Effector memory CD8-positive, alpha-beta T cell (primary cell): ENCODE data around the gene ADAMTSL3.
"Not testable (repeated sequence)": the region's sequence is repeated elsewhere in the genome, so short reads cannot be mapped to it uniquely, and the experiment has no call there.

Experiments used
- ATAC-seq: fragments of 150-1000 bp; cut with Tn5 transposase; replicated peaks from 2 replicates; pipeline ENCODE4 v1.10.0; 2021; ENCODE audit warnings: mild to moderate bottlenecking, moderate library complexity
- DNase-seq, 3 experiments: peaks; one replicate each; pipeline ENCODE4 v3.0.0; 2021
- H3K27ac Mint-ChIP-seq, 2 donors: one replicate each; pipeline ENCODE4 v1.8.0; 2022; ENCODE audit warnings: mild to moderate bottlenecking in 2 of 2, mixed read lengths in 2 of 2, moderate library complexity in 2 of 2
- H3K27me3 Mint-ChIP-seq, 2 donors: one replicate each; pipeline ENCODE4 v1.8.0; 2022; ENCODE audit warnings: mixed read lengths in 2 of 2
- H3K36me3 Mint-ChIP-seq: one replicate; pipeline ENCODE4 v1.8.0; 2022; ENCODE audit warnings: mild to moderate bottlenecking, moderate library complexity, mixed read lengths; ENCODE audit not compliant: insufficient read depth
- H3K4me1 Mint-ChIP-seq, 2 donors: one replicate each; pipeline ENCODE4 v1.8.0; 2022; ENCODE audit warnings: low read depth in 2 of 2, mixed read lengths in 2 of 2
- H3K4me3 Mint-ChIP-seq, 2 donors: one replicate each; pipeline ENCODE4 v1.8.0; 2022; ENCODE audit warnings: mild to moderate bottlenecking in 2 of 2, mixed read lengths in 2 of 2, moderate library complexity in 2 of 2
- H3K9me3 Mint-ChIP-seq, 2 donors: one replicate each; pipeline ENCODE4 v1.8.0; 2022; ENCODE audit warnings: mixed read lengths in 2 of 2

The ADAMTSL3 gene

GRCh38 chr15:84079885-84080777, 426.2 kb downstream of the ADAMTSL3 start:
- Mint-ChIP-seq H3K36me3 (no peaks in the 10 kb centered on the region), H3K27me3 (peaks cover 69 to 89% of the 10 kb centered on the region in 2 donors), H3K4me3 (peak overlapping the region; percentile 75 to 77), H3K27ac (no peak overlapping the region), H3K4me1 (peaks cover 9 to 10% of the 10 kb centered on the region in 2 donors), H3K9me3 (peaks cover 0 to 2% of the 10 kb centered on the region in 2 donors)
- peak; percentile 55 for ATAC-seq
- peak in 2 of 3 experiments; percentile 0 to 1 for DNase-seq

- not testable (repeated sequence) for DNase-seq, ATAC-seq, H3K27ac Mint-ChIP-seq, H3K9me3 Mint-ChIP-seq, H3K36me3 Mint-ChIP-seq
- peaks cover 64 to 83% of the 10 kb centered on the region in 2 donors for H3K27me3 Mint-ChIP-seq
- peaks cover 9 to 10% of the 10 kb centered on the region in 2 donors for H3K4me1 Mint-ChIP-seq
- peak overlapping the region; percentile 75 to 77 for H3K4me3 Mint-ChIP-seq
Measured at GRCh38 chr15:84080778-84081084, 426.8 kb downstream of the ADAMTSL3 start.

- Mint-ChIP-seq H3K4me3 (no peak overlapping the region), H3K27me3 (peaks cover 56 to 75% of the 10 kb centered on the region in 2 donors), H3K27ac (no peak overlapping the region), H3K36me3 (no peaks in the 10 kb centered on the region), H3K4me1 (peaks cover 9 to 10% of the 10 kb centered on the region in 2 donors), H3K9me3 (peaks cover 0 to 1% of the 10 kb centered on the region in 2 donors)
- no peak for DNase-seq
- no peak for ATAC-seq
Measured at GRCh38 chr15:84081391-84082168, 427.7 kb downstream of the ADAMTSL3 start.

GRCh38 chr15:84082739-84083138, 428.8 kb downstream of the ADAMTSL3 start:
- H3K27me3 Mint-ChIP-seq, result peaks cover 44 to 63% of the 10 kb centered on the region in 2 donors
- ATAC-seq, result no peak
- no peak for DNase-seq
- no peaks in the 10 kb centered on the region for H3K36me3 Mint-ChIP-seq
- H3K9me3 Mint-ChIP-seq, result no peaks in the 10 kb centered on the region
- peaks cover 9 to 10% of the 10 kb centered on the region in 2 donors for H3K4me1 Mint-ChIP-seq
- no peak overlapping the region for H3K27ac Mint-ChIP-seq
- no peak overlapping the region for H3K4me3 Mint-ChIP-seq

- not testable (repeated sequence) for H3K27ac Mint-ChIP-seq, DNase-seq, H3K9me3 Mint-ChIP-seq, H3K36me3 Mint-ChIP-seq, ATAC-seq, H3K4me1 Mint-ChIP-seq, H3K4me3 Mint-ChIP-seq
- peaks cover 16 to 44% of the 10 kb centered on the region in 2 donors for H3K27me3 Mint-ChIP-seq
Measured at GRCh38 chr15:84086071-84086470, 432.1 kb downstream of the ADAMTSL3 start.
